NB4 (cell line): ENCODE data around the gene DPYSL5.

Source experiments
- DNase-seq: peaks from one replicate; pipeline ENCODE4 v3.0.0; 2010; ENCODE audit warnings: low read depth
- H3K4me3 ChIP-seq: one replicate; pipeline ENCODE4 v1.5.1; 2011; ENCODE audit warnings: mild to moderate bottlenecking, low read depth, low read length, moderate library complexity
- MYC ChIP-seq: IDR thresholded peaks from 2 replicates; pipeline ENCODE4 v1.6.1; 2011; ENCODE audit warnings: low read depth, low read length
- POLR2A ChIP-seq: IDR thresholded peaks from 2 replicates; pipeline ENCODE4 v1.6.1; 2011; ENCODE audit warnings: mild to moderate bottlenecking; ENCODE audit not compliant: insufficient read length; ENCODE audit errors: extremely low read depth
- TF ChIP-seq, protein P1 (sequence below): IDR thresholded peaks from 2 replicates; pipeline ENCODE4 v1.6.1; 2011; ENCODE audit warnings: low read depth, low read length
- TF ChIP-seq, protein P2 (sequence below): IDR thresholded peaks from one replicate; pipeline ENCODE4 v1.5.1; 2012; ENCODE audit warnings: low read depth, low read length

DPYSL5 gene

DNA sequence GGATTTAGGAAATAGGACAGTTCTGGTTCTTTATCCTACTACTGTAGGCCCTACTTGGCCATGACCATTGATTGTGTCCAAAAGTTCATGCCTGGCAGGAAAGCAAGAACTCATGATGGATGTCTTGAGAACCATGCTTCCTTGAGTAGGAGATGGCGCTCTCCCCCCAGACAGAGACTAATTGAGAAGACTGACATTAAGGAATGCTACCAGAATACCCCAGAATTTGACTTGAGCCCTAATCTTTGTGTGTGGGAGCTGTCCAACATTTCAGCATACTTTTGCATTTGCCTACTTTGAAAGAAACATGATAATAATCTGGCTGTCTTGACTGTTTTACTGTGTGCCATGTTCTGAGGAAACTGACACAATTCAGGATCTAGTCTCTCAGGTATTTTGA is 145.8 kb downstream of the DPYSL5 start:
- TF ChIP-seq, protein P1, sequence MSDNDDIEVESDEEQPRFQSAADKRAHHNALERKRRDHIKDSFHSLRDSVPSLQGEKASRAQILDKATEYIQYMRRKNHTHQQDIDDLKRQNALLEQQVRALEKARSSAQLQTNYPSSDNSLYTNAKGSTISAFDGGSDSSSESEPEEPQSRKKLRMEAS, result no peak
- TF ChIP-seq MYC, result no peak
- no peak for TF ChIP-seq POLR2A
- TF ChIP-seq, protein P2, sequence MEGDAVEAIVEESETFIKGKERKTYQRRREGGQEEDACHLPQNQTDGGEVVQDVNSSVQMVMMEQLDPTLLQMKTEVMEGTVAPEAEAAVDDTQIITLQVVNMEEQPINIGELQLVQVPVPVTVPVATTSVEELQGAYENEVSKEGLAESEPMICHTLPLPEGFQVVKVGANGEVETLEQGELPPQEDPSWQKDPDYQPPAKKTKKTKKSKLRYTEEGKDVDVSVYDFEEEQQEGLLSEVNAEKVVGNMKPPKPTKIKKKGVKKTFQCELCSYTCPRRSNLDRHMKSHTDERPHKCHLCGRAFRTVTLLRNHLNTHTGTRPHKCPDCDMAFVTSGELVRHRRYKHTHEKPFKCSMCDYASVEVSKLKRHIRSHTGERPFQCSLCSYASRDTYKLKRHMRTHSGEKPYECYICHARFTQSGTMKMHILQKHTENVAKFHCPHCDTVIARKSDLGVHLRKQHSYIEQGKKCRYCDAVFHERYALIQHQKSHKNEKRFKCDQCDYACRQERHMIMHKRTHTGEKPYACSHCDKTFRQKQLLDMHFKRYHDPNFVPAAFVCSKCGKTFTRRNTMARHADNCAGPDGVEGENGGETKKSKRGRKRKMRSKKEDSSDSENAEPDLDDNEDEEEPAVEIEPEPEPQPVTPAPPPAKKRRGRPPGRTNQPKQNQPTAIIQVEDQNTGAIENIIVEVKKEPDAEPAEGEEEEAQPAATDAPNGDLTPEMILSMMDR, result no peak
- H3K4me3 ChIP-seq, result no peak overlapping the region
- DNase-seq, result peak; percentile 49

DNA sequence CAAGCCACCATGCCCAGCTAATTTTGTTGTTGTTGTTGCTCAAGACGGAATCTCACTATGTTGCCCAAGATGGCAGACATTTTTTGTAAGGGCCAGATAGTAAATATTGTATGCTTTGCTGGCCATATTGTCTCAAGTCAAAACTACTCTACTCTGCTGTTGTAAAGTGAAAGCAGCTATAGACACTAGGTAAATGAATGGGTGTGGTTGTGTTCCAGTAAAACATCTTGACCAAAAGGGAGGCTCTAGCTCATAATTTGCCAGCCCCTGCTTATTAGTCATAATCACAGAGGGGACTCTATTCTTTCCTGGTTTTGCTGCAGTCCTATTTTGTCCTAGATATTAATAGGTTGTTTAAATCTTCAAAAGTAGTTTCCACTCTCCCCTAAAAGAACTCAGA is 147.1 kb downstream of the DPYSL5 start:
- DNase-seq, result no peak
- TF ChIP-seq POLR2A, result no peak
- TF ChIP-seq, protein P1, result no peak
- no peak for TF ChIP-seq MYC
- TF ChIP-seq, protein P2, result no peak
- no peak overlapping the region for H3K4me3 ChIP-seq

DNA sequence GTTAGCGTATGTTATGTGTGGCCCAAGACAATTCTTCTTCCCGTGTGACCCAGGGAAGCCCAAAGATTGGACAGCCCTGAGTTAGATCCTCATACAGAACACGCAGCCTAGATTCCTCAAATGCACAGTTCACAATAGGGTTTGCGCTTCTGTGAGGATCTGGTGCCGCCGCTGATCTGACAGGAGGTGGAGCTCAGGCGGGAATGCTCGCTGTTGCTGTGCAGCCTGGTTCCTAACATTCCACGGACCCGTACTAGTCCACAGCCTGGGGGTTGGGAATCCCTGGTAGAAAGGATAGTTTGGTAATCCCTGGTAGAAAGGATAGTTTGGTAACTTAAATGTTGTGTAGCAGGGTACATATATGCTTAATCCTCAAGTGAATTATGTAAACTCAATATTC is 149.5 kb downstream of the DPYSL5 start:
- H3K4me3 ChIP-seq, result no peak overlapping the region
- TF ChIP-seq, protein P2, result no peak
- no peak for TF ChIP-seq MYC
- TF ChIP-seq POLR2A, result no peak
- TF ChIP-seq, protein P1, result no peak
- DNase-seq, result no peak

DNA sequence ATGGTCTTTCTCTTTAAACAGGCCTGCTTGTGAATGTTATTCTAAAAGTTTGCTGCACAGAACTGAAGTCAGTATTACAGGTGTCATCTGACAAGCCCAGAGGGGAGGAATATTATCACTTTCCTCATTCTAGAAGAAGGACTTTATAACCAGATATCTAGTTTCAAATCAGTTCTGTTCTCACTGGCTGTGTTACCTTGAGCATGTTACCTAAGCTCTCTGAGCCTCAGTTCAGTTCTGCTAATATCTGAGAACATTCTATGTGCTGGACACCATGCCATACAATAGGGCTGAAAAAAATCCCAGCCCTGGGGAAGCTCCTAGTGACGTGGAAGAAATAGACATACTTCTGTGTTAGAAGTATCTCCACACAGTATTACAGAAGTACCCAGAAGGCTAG is 150.4 kb downstream of the DPYSL5 start:
- H3K4me3 ChIP-seq, result no peak overlapping the region
- TF ChIP-seq MYC, result no peak
- TF ChIP-seq, protein P2, result no peak
- no peak for TF ChIP-seq POLR2A
- TF ChIP-seq, protein P1, result no peak
- DNase-seq, result no peak
